HG03066 (cell line): ENCODE results near the gene ZMIZ1.
A peak's percentile ranks its signal among the peaks of the same experiment; 100 is the strongest.

Experiments used
- ATAC-seq: cut with Tn5 transposase; IDR thresholded peaks from one replicate; pipeline ENCODE4 v1.9.1; 2021; ENCODE audit warnings: low read depth; ENCODE audit not compliant: unreplicated experiment

Gene ZMIZ1

GRCh38 chr10:79096514-79096913, 27.7 kb downstream of the ZMIZ1 start:
- no peak for ATAC-seq

DNA sequence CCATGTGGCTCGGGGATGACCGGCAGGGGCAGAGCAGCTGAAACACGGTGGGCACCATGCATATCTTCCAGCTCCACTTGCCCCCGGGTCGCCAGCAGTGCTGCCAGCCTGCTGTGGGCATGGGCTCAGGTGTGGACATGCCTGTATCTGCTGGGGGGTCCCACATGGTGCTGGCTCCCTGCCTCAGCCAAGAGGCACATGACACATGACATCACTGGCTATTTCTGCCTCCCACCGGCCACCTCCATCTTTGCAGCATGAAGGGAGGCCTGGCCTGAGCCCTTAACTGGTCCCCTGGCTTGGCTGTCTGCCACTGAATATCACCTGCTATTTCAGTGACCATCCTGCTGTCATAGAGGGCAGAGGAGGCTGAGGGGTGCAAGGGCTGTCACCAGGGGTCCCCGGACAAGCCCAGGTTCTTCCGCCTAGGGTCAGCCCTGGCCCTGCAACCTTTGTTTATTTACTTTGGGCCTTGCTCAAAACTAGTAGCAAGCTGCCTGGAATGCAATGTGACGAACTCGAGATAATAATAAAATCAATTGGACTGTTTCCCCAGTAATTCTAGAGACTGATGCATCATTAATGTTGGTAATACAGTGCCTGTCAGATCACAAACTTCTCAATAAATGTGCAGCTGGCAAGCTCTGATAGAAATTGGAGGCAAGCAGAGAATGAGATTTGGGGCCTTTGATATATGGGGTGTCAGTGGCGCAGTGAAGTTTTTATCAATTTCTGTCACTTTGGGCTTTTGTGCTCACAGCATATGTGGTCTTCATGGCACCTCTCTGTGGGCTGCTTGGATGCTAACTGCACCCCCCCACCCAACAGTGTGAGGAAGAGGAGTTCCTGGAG, 28.5 kb downstream of the ZMIZ1 start:
- ATAC-seq, result no peak

GRCh38 chr10:79098061-79098460, 29.3 kb downstream of the ZMIZ1 start:
- ATAC-seq, result no peak

DNA sequence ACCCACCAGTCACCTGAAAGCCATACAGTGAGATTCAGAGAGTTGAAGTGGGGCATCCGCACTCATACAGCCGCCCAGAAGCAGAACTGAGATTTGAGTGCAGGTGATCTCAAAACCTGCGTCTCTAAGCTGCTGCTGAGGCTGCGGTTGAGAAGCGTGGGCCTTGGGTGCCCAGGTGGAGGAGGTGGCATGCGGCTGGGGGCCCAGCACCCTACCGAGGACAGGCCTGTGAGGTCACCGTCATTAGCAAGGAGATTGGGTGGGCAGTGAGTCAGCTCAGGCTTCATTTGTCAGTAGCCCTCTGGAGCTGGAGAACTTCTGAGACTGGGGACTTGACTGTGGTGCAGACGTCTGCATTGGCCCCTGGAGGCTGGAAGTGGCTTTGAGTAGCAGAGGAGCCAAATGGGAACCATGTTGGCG, 29.8 kb downstream of the ZMIZ1 start:
- ATAC-seq, result peak; percentile 80

DNA sequence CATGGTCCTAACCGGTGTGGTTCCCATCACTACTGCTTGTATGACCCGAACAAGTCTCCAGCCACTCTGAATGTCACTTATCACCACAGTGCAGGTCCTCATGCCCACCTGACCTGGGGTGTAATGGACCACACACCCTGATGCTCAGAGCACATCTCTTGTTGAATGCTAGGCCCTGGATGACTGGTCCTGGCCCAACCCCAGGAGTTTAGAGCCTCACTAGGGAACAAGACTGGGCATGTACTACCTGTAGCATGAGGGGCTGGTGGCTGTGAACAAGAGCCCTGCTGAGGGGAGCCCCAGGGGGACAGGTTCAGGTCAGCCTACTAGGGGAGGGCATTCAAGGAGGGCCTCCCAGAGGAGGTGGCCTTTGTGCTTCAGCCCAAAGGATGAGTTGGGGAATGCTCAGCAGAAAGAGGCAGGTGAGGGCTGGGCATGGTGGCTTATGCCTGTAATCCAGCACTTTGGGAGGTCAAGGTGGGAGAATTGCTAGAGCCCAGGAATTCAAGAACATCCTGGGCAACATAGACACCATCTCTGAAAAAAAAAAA, 31.2 kb downstream of the ZMIZ1 start:
- no peak for ATAC-seq

DNA sequence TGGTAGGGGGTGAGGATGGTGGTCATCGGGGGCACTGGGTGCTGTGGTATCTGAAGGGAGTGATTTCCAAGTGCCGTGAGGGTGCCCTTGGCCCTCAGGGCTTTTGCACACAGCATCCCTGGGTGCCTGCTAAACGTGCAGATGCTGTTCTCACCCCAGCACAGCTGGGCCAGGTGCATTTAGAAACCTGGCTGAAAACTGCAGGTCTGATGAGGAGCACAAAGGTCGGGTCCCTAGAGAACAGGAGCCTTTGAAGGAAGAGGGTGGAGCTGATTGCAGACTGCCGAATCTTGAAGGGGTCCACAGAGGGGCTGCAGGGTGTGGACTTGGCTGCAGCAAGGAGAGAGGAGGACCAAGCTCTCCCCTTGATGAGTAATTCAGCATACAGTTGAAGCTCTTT, 32.0 kb downstream of the ZMIZ1 start:
- ATAC-seq, result no peak

- ATAC-seq, result no peak
Observed at GRCh38 chr10:79101560-79102497, 33.1 kb downstream of the ZMIZ1 start.

GRCh38 chr10:79102498-79102874, 33.7 kb downstream of the ZMIZ1 start:
- ATAC-seq, result no peak

DNA sequence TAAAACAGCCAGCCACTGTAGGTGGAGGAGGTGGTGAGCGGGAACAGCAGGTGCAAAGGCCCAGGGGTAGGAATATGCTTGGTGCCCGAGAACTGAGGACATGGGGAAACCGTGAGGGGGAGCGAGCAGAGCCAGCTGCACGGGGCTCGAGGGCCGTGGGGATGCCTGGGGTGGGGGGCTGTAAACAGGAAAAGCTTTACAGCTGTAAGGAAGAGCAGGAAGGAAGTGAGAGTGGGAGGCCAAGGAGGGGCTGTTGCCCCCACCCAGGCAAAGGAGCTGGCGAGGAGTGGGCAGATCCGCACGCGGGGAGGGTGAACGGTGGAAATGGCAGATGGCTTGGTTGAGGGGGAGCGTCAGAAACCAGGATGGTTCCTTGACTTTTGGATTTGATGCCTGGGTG, 34.4 kb downstream of the ZMIZ1 start:
- ATAC-seq, result no peak

- no peak for ATAC-seq
Observed at GRCh38 chr10:79103585-79103984, 34.8 kb downstream of the ZMIZ1 start.

- ATAC-seq, result no peak
Observed at GRCh38 chr10:79105150-79105739, 36.5 kb downstream of the ZMIZ1 start.

GRCh38 chr10:79105818-79106217, 37.1 kb downstream of the ZMIZ1 start:
- ATAC-seq, result no peak

- no peak for ATAC-seq
Observed at GRCh38 chr10:79106256-79107050, 37.7 kb downstream of the ZMIZ1 start.

GRCh38 chr10:79107736-79108264, 39.0 kb downstream of the ZMIZ1 start:
- ATAC-seq, result no peak

GRCh38 chr10:79108728-79109127, 40.0 kb downstream of the ZMIZ1 start:
- no peak for ATAC-seq

- no peak for ATAC-seq
Observed at GRCh38 chr10:79111427-79111826, 42.7 kb downstream of the ZMIZ1 start.

GRCh38 chr10:79111846-79112614, 43.3 kb downstream of the ZMIZ1 start:
- ATAC-seq, result no peak

GRCh38 chr10:79112881-79113431, 44.2 kb downstream of the ZMIZ1 start:
- ATAC-seq, result no peak

DNA sequence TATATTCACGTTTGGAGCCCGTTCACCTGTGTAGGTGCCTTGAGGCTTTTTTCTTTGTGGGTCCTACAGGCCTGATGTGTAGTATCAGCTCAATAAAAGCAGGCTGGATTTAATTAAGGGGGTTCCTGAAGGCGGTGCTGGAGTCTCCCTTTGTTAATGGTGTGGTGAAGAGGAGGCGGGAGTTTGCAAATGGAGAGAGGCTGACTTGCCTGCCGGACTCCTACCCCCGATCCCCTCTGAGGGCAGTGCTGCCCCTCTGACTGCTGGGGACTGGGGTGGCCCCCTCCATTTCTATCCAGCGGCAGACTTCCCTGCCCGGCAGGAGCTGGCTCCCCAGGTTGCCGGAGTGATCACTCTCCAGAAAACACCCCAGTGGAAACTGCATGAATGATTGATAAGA, 45.1 kb downstream of the ZMIZ1 start:
- no peak for ATAC-seq
